Heart left ventricle (tissue), 16 donors: ENCODE measurements around the gene ENTPD8. TPM values are rescaled to one million over a fixed set of nuclear protein-coding genes. Genes with fewer than 3 reads are reported as not detected.

Source experiments
- ATAC-seq, 4 donors: fragments of 200-7000 bp; cut with Tn5 transposase; one replicate each; pipeline ENCODE4 v1.9.1; 2020 to 2022; ENCODE audit warnings: moderate library complexity in 4 of 4, mild to moderate bottlenecking in 3 of 4, moderate number of reproducible peaks in 1 of 4
- DNase-seq, 5 donors: peaks; one replicate each; pipeline ENCODE4 v3.0.0-alpha.2; 2020
- H3K27ac ChIP-seq, 12 donors: fragments of 200-600 bp; sonication (generic) in 4 of 12; one replicate each; pipeline versions ENCODE4 v1.5.0 to v1.8.0; 2016 to 2022; ENCODE audit warnings: mild to moderate bottlenecking in 2 of 12
- H3K27me3 ChIP-seq, 9 donors: fragments of 200-600 bp; sonication (generic) in 2 of 9; one replicate each; pipeline versions ENCODE4 v1.5.1 to v1.8.0; 2016 to 2022; ENCODE audit warnings: mild to moderate bottlenecking in 3 of 9
- H3K36me3 ChIP-seq, 9 donors: fragments of 200-600 bp; sonication (generic) in 2 of 9; one replicate each; pipeline versions ENCODE4 v1.5.0 to v1.8.0; 2018 to 2022; ENCODE audit warnings: mild to moderate bottlenecking in 2 of 9
- H3K4me1 ChIP-seq, 12 donors: fragments of 200-600 bp; sonication (generic) in 4 of 12; one replicate each; pipeline versions ENCODE4 v1.5.0 to v1.8.0; 2016 to 2022; ENCODE audit warnings: mild to moderate bottlenecking in 3 of 12
- H3K4me3 ChIP-seq, 12 donors: fragments of 200-600 bp; sonication (generic) in 4 of 12; one replicate each; pipeline versions ENCODE4 v1.5.0 to v1.8.0; 2017 to 2022; ENCODE audit warnings: mild to moderate bottlenecking in 9 of 12, moderate library complexity in 4 of 12
- H3K9me3 ChIP-seq, 12 donors: fragments of 200-600 bp; sonication (generic) in 4 of 12; one replicate each; pipeline versions ENCODE4 v1.5.0 to v1.8.0; 2016 to 2022; ENCODE audit warnings: mild to moderate bottlenecking in 1 of 12
- CTCF ChIP-seq, 12 donors: fragments of 200-600 bp; sonication (generic) in 4 of 12; IDR thresholded peaks; one replicate each; pipeline versions ENCODE4 v1.5.0 to v1.8.0; 2018 to 2022; ENCODE audit warnings: antibody characterized with exemption in 12 of 12, mild to moderate bottlenecking in 5 of 12
- POLR2A ChIP-seq, 2 donors: fragments of 450-650 bp; IDR thresholded peaks; one replicate each; pipeline ENCODE4 v1.6.1; 2017; ENCODE audit warnings: antibody characterized with exemption in 2 of 2, mild to moderate bottlenecking in 2 of 2, moderate library complexity in 2 of 2
- WGBS, 4 donors: extraction: QIAGEN DNeasy Blood & Tissue Kit in 2 of 4; methylation state at CpG; one replicate each; pipeline versions ENCODE4 v1.1.5 to v1.1.7; 2013 to 2018; 5-methylcytosine and 5-hydroxymethylcytosine counted together
- intact Hi-C, 10 donors: fragments of 100-400 bp; cut with DNase I; formaldehyde crosslinking; loops; one replicate each; pipeline versions ENCODE4 v1.11.1 to v1.14.2; 2022
- polyA plus RNA-seq, 2 donors: library from polyadenylated mRNA; stranded (reverse); fragments of 200-250 nt; gene quantifications; one replicate each; pipeline ENCODE4 v1.2.3, GENCODE V29; 2013
- total RNA-seq, 9 donors: library from RNA; depleted of rRNA in 2 of 9; stranded (reverse); fragments of >200 nt in 2 of 9; fragmentation: NEBNext Ultra II Directional in 3 of 9; extraction: Animal tissue kit (Norgen Biotek cat#: 25700) in 3 of 9; gene quantifications; one replicate each; pipeline versions ENCODE4 v1.1.0 to v1.2.4, GENCODE V29; 2016 to 2023
- donor health status: ischemic (EF 13 %, LVEDD 7.1; RV severe dilation, severe dysfunction).
- donor health status: healthy with polysubstance abuse.
- donor health status: DM: no; HTN: yes; CAD: no.
- donor health status: DM: no; HTN: no; CAD: no.
- donor health status: ischemic (EF 25% LVEDD 6.9; RV normal size, moderate dysfunction).
- donor health status: ischemic (EF 25% LVEDD 5.7; RV mildly dilated, moderate dysfunction).
- donor health status: healthy.
- donor health status: DM: yes; HTN: yes; CAD: no.
- donor health status: ischemic (EF 35%, LVEDD 5.7; RV mildly dilated, moderate dysfunction).
- donor health status: nonischemic (EF 11% LVEDD 7.7; RV severe dilation, severe dysfunction).
- donor health status: DM: yes; HTN: yes; CAD: no.
- donor health status: PGD.
- donor health status: ischemic (EF 29% LVEDD 5.4; RV normal size, mild dysfunction).
- donor health status: nonischemic (EF 23%, LVEDD 6.1; RV moderate dilation, normal function).

The ENTPD8 gene
- total and polyA plus RNA-seq, 11 donors, result not detected

- intact Hi-C loops, result loop anchor here in 1 of 10 donors (5.0 kb wide), 1 partner anchor 76 kb away; no protein-coding TSS in a partner anchor
- DNase-seq (no peak), ATAC-seq (no peak)
- Histone ChIP-seq H3K36me3 (peaks cover 0 to 8% (median 0%) of the 10 kb centered on the region in 9 donors), H3K27ac (no peak overlapping the region), H3K4me1 (peaks cover 0 to 15% (median 4%) of the 10 kb centered on the region in 12 donors), H3K27me3 (no peaks in the 10 kb centered on the region), H3K9me3 (no peaks in the 10 kb centered on the region), H3K4me3 (no peak overlapping the region)
- 94 to 97% (median 95%) methylated on average over 25 to 28 of the region's 28 CpGs for WGBS, 4 donors
- no peak for TF ChIP-seq POLR2A (IDR thresholded peaks at IDR 0.05)
- no peak for TF ChIP-seq CTCF (IDR thresholded peaks at IDR 0.05)
Measured at GRCh38 chr9:137393176-137394150, 47.7 kb downstream of the ENTPD8 start.

GRCh38 chr9:137392232-137393007 is 48.7 kb downstream of the ENTPD8 start:
- no peak for TF ChIP-seq POLR2A (IDR thresholded peaks at IDR 0.05)
- no peak for TF ChIP-seq CTCF (IDR thresholded peaks at IDR 0.05)
- Histone ChIP-seq H3K36me3 (peaks cover 0 to 8% (median 0%) of the 10 kb centered on the region in 9 donors), H3K4me3 (no peak overlapping the region), H3K4me1 (peaks cover 3 to 25% (median 13%) of the 10 kb centered on the region in 12 donors), H3K27me3 (no peaks in the 10 kb centered on the region), H3K27ac (no peak overlapping the region), H3K9me3 (no peaks in the 10 kb centered on the region)
- no peak for DNase-seq
- no peak for ATAC-seq
- intact Hi-C loops, result loop anchor here in 1 of 10 donors (5.0 kb wide), 1 partner anchor 75 kb away; no protein-coding TSS in a partner anchor
- WGBS, 4 donors, result 94 to 99% (median 98%) methylated on average over 14 to 23 of the region's 23 CpGs

GRCh38 chr9:137391411-137391754 is 49.8 kb downstream of the ENTPD8 start:
- H3K36me3 ChIP-seq, result peaks cover 0 to 8% (median 0%) of the 10 kb centered on the region in 9 donors
- peaks cover 8 to 32% (median 18%) of the 10 kb centered on the region in 12 donors for H3K4me1 ChIP-seq
- peak; percentile 38 to 76 (median 52) for ATAC-seq
- TF ChIP-seq CTCF (IDR thresholded peaks at IDR 0.05), result no peak
- no peak for TF ChIP-seq POLR2A (IDR thresholded peaks at IDR 0.05)
- no peaks in the 10 kb centered on the region for H3K27me3 ChIP-seq
- peak in 4 of 5 donors; percentile 53 to 67 (median 60) for DNase-seq
- peak overlapping the region; percentile 64 to 92 (median 84) for H3K27ac ChIP-seq
- WGBS, 4 donors, result 63 to 90% (median 72%) methylated on average over 9 to 22 of the region's 22 CpGs
- intact Hi-C loops, result loop anchor here in 1 of 10 donors (5.0 kb wide), 1 partner anchor 74 kb away; no protein-coding TSS in a partner anchor
- no peaks in the 10 kb centered on the region for H3K9me3 ChIP-seq
- H3K4me3 ChIP-seq, result peak overlapping the region in 7 of 12 donors; percentile 5 to 30 (median 15)
